Naive thymus-derived CD8-positive, alpha-beta T cell (primary cell): Measurements from ENCODE around the gene ZNF669. TPM values are rescaled to one million over a fixed set of nuclear protein-coding genes. Genes with fewer than 3 reads are reported as not detected.

Experiments
- ATAC-seq, 2 donors: fragments of 150-1000 bp; cut with Tn5 transposase in 1 of 2; sonication (Bioruptor Pico), chemical (Tn5 transposase) in 1 of 2; 1 replicate in 1 of 2; 2 replicates in 1 of 2; pipeline ENCODE4 v1.10.0; 2021; ENCODE audit warnings: mild to moderate bottlenecking in 2 of 2, moderate library complexity in 2 of 2
- POLR2A ChIA-PET: fragments of 350-600 bp; sonication (Branson Sonifier 250); formaldehyde crosslinking; loops from one replicate; lab custom pipeline; 2021; ENCODE audit warnings: antibody characterized with exemption; lab: Charles Lee
- DNase-seq, 10 donors: peaks; one replicate each; pipeline versions ENCODE4 v3.0.0 to v3.0.0-alpha.2; 2020 to 2022
- H3K27ac Mint-ChIP-seq, 10 donors: one replicate each; pipeline ENCODE4 v1.8.0; 2020 to 2022; ENCODE audit warnings: mild to moderate bottlenecking in 10 of 10, mixed read lengths in 10 of 10, moderate library complexity in 4 of 10, inconsistent platforms in 1 of 10
- H3K27me3 Mint-ChIP-seq, 5 donors: one replicate each; pipeline ENCODE4 v1.8.0; 2021 to 2022; ENCODE audit warnings: mixed read lengths in 5 of 5
- H3K36me3 Mint-ChIP-seq, 3 donors: one replicate each; pipeline ENCODE4 v1.8.0; 2020 to 2022; ENCODE audit warnings: mixed read lengths in 3 of 3, mild to moderate bottlenecking in 2 of 3, inconsistent platforms in 1 of 3
- H3K4me1 Mint-ChIP-seq, 4 donors: one replicate each; pipeline ENCODE4 v1.8.0; 2021 to 2022; ENCODE audit warnings: mixed read lengths in 4 of 4
- H3K4me3 Mint-ChIP-seq, 10 donors: one replicate each; pipeline ENCODE4 v1.8.0; 2020 to 2022; ENCODE audit warnings: mild to moderate bottlenecking in 10 of 10, mixed read lengths in 10 of 10, moderate library complexity in 6 of 10, inconsistent platforms in 1 of 10
- H3K9me3 Mint-ChIP-seq, 9 donors: one replicate each; pipeline ENCODE4 v1.8.0; 2020 to 2022; ENCODE audit warnings: mixed read lengths in 9 of 9, mild to moderate bottlenecking in 3 of 9, inconsistent platforms in 1 of 9, moderate library complexity in 1 of 9
- polyA plus RNA-seq, 3 donors: library from polyadenylated mRNA; unstranded; fragments of 300-500 nt; fragmentation: Illumina TruSeq; gene quantifications; one replicate each; pipeline ENCODE4 v1.2.3, GENCODE V29; 2021
- total RNA-seq, 8 experiments: library from RNA in 2 of 8; stranded (reverse) in 2 of 8; gene quantifications; one replicate each; pipeline ENCODE4 v1.2.3 and lab custom pipeline; 2021 to 2026

ZNF669 gene
- total and polyA plus RNA-seq, 5 experiments from 2014 or later = 10.9 to 29.7 (median 18.3) TPM

DNA sequence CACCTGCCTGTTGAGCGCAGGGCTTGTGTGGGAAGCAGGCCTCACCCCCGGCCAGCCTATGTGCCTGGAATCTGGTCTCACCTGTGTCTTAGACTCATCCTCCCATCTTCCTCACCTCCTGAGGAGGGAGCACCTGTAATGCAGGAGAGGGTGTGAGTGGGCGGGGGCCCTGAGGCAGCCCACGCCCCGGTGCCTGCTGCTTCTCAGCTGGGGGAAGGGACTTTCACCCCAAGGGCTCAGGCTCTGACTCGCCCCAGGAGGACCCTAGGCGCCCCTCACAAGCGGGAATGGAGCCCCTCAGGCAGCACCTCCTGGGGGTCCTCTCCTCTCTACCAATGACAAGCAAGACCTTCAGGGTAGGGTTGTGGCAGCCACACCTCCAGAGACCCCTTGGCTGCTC, 18.8 kb downstream of the ZNF669 start:
- H3K27me3 Mint-ChIP-seq = peaks cover 2 to 18% (median 6%) of the 10 kb centered on the region in 5 donors
- POLR2A ChIA-PET = no interaction called here
- H3K27ac Mint-ChIP-seq = no peak overlapping the region
- peaks cover 0 to 4% (median 0%) of the 10 kb centered on the region in 3 donors for H3K36me3 Mint-ChIP-seq
- DNase-seq (no peak), ATAC-seq (no peak)
- peaks cover 0 to 3% (median 0%) of the 10 kb centered on the region in 9 donors for H3K9me3 Mint-ChIP-seq
- no peak overlapping the region for H3K4me3 Mint-ChIP-seq
- no peaks in the 10 kb centered on the region for H3K4me1 Mint-ChIP-seq

DNA sequence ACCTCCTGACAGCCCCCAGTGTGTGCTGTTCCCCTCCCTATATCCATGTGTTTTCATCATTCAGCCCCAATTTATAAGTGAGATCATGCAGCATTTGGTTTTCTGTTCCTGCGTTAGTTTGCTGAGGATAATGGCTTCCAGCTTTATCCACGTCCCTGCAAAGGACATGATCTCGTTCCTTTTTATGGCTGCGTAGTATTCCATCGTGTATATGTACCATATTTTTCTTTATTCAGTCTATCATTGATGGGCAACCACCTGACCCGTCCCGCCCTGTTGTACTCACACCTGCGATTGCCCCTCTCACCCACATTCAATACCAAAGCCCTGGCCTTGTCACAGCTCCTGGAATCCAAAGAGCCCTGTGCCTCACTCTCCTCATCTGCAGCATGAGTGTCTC, 19.4 kb downstream of the ZNF669 start:
- H3K27ac Mint-ChIP-seq = peak overlapping the region in 1 of 10 donors; percentile 22
- H3K4me3 Mint-ChIP-seq = no peak overlapping the region
- ATAC-seq = no peak
- H3K9me3 Mint-ChIP-seq = peaks cover 0 to 3% (median 0%) of the 10 kb centered on the region in 9 donors
- POLR2A ChIA-PET = no interaction called here
- DNase-seq = no peak
- peaks cover 2 to 18% (median 6%) of the 10 kb centered on the region in 5 donors for H3K27me3 Mint-ChIP-seq
- peaks cover 0 to 3% (median 0%) of the 10 kb centered on the region in 4 donors for H3K4me1 Mint-ChIP-seq
- H3K36me3 Mint-ChIP-seq = peaks cover 0 to 4% (median 0%) of the 10 kb centered on the region in 3 donors

DNA sequence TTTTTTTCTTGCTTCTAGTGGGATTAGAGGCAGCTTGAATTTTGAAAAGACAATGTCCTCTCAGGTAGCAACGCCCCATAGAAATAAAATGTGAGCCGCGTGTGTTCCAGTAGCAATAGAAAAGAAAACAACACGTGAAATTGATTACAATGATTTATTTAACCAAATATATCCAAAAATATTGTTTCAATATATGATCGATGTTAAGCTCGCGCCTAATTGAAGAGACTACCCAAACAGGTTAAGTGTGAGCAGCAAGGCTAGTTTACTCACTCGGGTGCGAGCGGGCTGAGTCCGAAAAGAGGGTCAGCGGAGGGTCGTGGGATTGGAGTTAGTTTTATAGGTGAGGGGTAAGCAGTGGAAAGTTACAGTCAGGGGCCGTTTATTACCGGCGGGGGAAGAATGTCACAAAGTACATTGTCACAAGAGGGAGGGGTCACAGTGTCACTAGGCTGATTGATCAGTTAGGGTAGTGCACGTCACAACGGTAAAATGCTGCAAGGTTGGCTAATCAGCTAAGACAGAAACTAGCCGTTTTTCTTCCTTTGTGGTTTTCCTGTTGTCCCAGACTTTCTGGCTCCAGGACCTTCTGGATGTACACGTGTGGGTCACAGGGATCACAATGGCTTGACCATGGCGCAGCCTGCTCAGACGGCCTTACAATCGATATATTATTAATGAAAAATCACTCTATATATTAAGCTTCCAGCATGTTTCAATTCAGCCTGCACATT, 24.8 kb downstream of the ZNF669 start:
- Mint-ChIP-seq H3K27ac (peak overlapping the region in 8 of 10 donors; percentile 24 to 94 (median 78)), H3K4me1 (peaks cover 7 to 29% (median 22%) of the 10 kb centered on the region in 4 donors), H3K36me3 (peaks cover 0 to 9% (median 5%) of the 10 kb centered on the region in 3 donors), H3K9me3 (peaks cover 0 to 19% (median 6%) of the 10 kb centered on the region in 9 donors), H3K27me3 (peaks cover 0 to 8% (median 2%) of the 10 kb centered on the region in 5 donors), H3K4me3 (peak overlapping the region; percentile 88 to 95 (median 91))
- ATAC-seq (no peak), DNase-seq (peak in 2 of 10 donors; percentile 6 to 19)
- POLR2A ChIA-PET = interaction anchor here (0.5 to 1.6 kb wide), 3 partner anchors 11 to 131 kb away, joined by 4 to 8 read pairs (median 6); partner anchors contain the start of gene ZNF669

DNA sequence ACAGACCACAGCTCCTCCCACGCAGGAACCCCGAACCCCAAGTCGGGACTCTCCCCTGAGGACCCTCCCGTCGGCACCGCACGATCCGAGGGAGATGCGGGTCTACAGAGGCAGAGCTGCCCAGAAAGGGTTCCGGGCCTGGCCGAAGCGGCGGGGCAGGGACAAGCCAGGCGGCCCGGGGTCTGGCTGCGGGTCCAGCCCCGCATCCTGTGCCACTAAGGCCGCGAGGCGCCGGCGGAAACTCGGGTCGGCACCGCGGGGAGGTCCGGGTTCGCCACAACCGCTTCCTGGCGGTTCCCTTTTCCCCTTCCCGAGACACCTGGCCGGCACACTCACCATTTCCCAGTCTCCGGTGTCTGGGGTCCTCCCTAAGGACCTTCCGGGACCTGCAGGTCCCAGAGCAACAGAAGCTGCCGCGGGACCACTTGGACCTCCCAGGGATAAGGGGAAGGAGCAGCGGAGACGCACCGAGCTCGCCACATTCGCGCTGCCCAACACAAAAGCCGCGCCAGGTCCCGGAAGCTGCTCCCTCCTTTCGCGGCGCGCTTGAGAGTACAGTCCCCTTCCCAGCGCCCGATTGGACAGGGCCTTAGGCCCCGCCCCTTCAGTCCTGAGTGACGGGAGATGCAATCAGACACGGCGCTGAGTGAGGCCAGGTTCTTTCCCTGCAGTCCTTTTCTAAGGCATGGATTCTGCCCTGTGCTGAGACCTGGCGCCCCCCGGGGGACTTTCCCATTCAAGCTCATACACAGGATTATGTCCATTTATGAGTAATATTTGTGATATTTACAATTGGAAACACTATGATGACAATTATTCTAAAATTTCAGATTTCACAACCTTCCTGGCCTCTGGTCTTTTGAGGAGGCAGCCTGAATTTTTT, 25.7 kb downstream of the ZNF669 start, which contains the start of gene ZNF670:
Gene ZNF670 (minus strand): TSS at position 554 of the 883 bp plus-strand sequence. CDS start 215 bp downstream, at position 339.
- Mint-ChIP-seq H3K9me3 (peaks cover 0 to 27% (median 9%) of the 10 kb centered on the region in 9 donors), H3K27me3 (peaks cover 0 to 8% (median under 1%) of the 10 kb centered on the region in 5 donors), H3K27ac (peak within 1 kb of the TSS; percentile 75 to 94 (median 85)), H3K36me3 (peaks cover 0 to 17% (median 7%) of the 10 kb centered on the region in 3 donors), H3K4me3 (peak within 1 kb of the TSS; percentile 88 to 95 (median 91)), H3K4me1 (peaks cover 7 to 29% (median 22%) of the 10 kb centered on the region in 4 donors)
- ATAC-seq = peak; percentile 95 to 96
- POLR2A ChIA-PET = interaction anchor here (0.5 to 1.6 kb wide), 4 partner anchors 11 to 146 kb away, joined by 4 to 8 read pairs (median 5); partner anchors contain the start of genes AHCTF1 and ZNF669
- peak; percentile 52 to 87 (median 72) for DNase-seq

DNA sequence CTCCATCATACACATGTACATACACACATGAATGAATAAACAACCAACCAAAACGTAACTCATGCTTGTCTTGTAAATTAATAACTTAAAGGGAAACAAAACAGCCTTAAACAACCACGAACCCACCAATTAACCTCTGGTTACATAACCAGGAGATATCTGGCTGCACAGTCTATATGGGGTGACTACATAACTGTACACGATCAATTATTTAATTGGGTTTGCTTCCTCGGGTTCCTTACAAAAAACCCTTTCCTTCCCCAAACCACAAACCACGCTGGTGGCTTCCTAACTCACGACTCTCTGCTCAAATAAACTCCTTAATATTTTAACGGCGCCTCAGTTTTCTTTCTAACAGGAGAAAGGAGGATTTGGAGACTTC, 26.3 kb downstream of the ZNF669 start:
- Mint-ChIP-seq H3K36me3 (peaks cover 0 to 18% (median 11%) of the 10 kb centered on the region in 3 donors), H3K27ac (peak overlapping the region; percentile 0 to 90 (median 78)), H3K4me3 (peak overlapping the region; percentile 88 to 95 (median 91)), H3K9me3 (peaks cover 0 to 32% (median 9%) of the 10 kb centered on the region in 9 donors), H3K27me3 (peaks cover 0 to 8% (median 0%) of the 10 kb centered on the region in 5 donors), H3K4me1 (peaks cover 7 to 29% (median 22%) of the 10 kb centered on the region in 4 donors)
- POLR2A ChIA-PET = interaction anchor here (1.1 to 1.4 kb wide), 2 partner anchors 26 to 146 kb away, joined by 4 to 8 read pairs; partner anchors contain the start of genes AHCTF1 and ZNF669
- no peak for DNase-seq
- peak; percentile 11 to 25 for ATAC-seq

DNA sequence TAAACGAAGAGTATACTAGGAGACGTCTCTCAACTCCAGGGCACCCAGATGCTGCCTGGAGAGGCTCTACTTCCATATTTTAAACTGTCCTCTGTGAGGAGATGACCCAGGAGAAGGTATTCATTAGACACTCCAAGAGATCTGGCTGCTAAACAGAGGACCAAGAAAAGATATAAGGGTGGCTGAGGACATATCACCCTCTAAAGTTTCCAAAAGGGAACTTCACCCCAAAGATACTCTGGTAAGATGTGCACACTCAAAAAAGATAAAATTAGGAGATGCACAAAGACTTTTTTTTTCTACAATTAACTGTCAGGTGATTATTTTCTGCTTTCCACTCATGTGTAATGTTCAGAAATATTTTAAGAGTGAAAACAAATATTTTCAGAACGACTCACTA, 26.9 kb downstream of the ZNF669 start:
- H3K27ac Mint-ChIP-seq = peak overlapping the region in 9 of 10 donors; percentile 0 to 85 (median 69)
- DNase-seq (no peak), ATAC-seq (no peak)
- peaks cover 0 to 4% (median 0%) of the 10 kb centered on the region in 5 donors for H3K27me3 Mint-ChIP-seq
- POLR2A ChIA-PET = no interaction called here
- H3K4me3 Mint-ChIP-seq = peak overlapping the region in 9 of 10 donors; percentile 88 to 95 (median 91)
- H3K36me3 Mint-ChIP-seq = peaks cover 0 to 18% (median 13%) of the 10 kb centered on the region in 3 donors
- peaks cover 7 to 29% (median 22%) of the 10 kb centered on the region in 4 donors for H3K4me1 Mint-ChIP-seq
- peaks cover 0 to 36% (median 11%) of the 10 kb centered on the region in 9 donors for H3K9me3 Mint-ChIP-seq

DNA sequence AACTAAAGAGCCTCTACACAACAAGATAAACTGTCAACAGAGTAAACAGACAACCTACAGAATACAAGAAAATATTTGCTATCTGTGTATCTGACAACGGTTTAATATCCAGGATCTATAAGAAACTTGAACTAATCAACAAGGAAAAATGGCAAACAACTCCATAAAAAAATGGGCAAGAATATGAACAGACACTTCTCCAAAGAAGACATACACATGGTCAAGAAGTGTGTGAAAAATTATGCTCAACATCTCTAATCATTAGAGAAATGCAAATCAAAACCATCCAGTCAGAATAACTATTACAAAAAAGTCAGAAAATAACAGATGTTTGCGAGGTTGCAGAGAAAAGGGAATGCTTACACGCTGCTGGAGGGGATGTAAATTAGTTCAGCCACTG, 33.5 kb downstream of the ZNF669 start:
- Mint-ChIP-seq H3K9me3 (peaks cover 18 to 87% (median 47%) of the 10 kb centered on the region in 9 donors), H3K27me3 (no peaks in the 10 kb centered on the region), H3K27ac (no peak overlapping the region), H3K36me3 (peaks cover 8 to 54% (median 52%) of the 10 kb centered on the region in 3 donors), H3K4me1 (peaks cover 0 to 4% (median 1%) of the 10 kb centered on the region in 4 donors), H3K4me3 (no peak overlapping the region)
- DNase-seq (no peak), ATAC-seq (no peak)
- POLR2A ChIA-PET = no interaction called here

DNA sequence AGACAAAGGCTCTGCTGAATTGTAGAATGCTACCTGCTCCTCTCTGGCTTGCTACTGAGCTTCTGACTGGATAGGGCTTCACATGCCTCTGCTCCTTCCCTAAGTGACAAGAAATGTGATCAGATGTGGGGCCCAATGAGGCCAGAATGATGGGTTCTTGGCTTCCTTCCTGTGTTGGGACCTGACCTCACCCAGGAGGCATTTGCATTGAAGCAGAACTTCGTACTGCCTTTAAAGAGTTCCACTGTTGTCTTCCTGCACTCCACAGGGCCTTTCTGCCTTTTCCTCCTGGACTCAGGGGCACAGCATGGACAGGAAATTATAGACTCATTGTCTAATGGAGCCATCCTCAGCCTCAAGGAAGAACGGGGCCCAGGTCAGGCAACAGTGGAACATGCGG, 39.9 kb downstream of the ZNF669 start:
- H3K36me3 Mint-ChIP-seq = peaks cover 25 to 69% (median 65%) of the 10 kb centered on the region in 3 donors
- no peak overlapping the region for H3K27ac Mint-ChIP-seq
- peaks cover 13 to 85% (median 33%) of the 10 kb centered on the region in 9 donors for H3K9me3 Mint-ChIP-seq

DNA sequence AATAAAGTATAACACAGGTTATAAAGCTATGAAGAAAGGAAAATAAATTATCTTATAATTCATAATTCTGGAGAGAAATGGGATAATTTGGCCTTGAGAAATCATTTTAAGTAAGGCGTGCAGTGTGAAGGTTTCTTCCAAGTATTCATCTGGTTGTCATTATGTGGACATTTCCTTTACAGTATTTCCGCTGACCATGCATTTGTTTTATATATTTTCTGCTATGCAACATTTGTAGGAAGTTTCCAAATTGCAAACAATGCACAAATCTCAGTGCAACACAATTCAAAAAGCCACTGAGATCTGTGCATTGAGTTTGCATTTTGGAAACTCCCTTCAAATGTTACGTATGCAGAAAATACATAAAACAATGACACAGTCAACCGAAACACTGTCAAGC, 43.4 kb downstream of the ZNF669 start:
- Mint-ChIP-seq H3K4me3 (no peak overlapping the region), H3K4me1 (peaks cover 0 to 4% (median under 1%) of the 10 kb centered on the region in 4 donors), H3K36me3 (peaks cover 20 to 76% (median 73%) of the 10 kb centered on the region in 3 donors), H3K27ac (no peak overlapping the region), H3K9me3 (peaks cover 16 to 86% (median 53%) of the 10 kb centered on the region in 9 donors), H3K27me3 (no peaks in the 10 kb centered on the region)
- POLR2A ChIA-PET = no interaction called here
- ATAC-seq (no peak), DNase-seq (no peak)

More for the DNA sequence above, 39.9 kb downstream of the ZNF669 start:
- no peak for ATAC-seq
- H3K4me3 Mint-ChIP-seq = no peak overlapping the region
- DNase-seq = no peak
- peaks cover 0 to 6% (median 0%) of the 10 kb centered on the region in 4 donors for H3K4me1 Mint-ChIP-seq
- H3K27me3 Mint-ChIP-seq = no peaks in the 10 kb centered on the region
- POLR2A ChIA-PET = no interaction called here

DNA sequence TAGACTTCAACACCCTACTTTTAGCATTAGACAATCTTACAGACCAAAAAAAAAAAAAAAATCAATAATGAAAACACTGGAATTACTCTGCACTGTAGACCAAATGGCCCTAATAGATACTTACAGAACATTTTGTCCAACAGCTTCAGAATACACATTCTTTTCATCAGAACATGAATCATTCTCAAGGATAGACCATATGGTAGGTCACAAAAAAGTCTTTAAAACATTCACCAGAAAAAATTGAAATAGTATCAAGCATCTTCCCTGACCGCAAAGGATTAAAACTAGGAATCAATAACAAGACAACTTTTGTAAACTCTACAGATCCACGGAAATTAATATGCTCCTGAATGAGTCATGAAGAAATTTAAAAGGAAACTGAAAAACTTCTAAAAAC, 48.1 kb downstream of the ZNF669 start:
- Mint-ChIP-seq H3K4me1 (peaks cover 0 to 8% (median 3%) of the 10 kb centered on the region in 4 donors), H3K27ac (no peak overlapping the region), H3K4me3 (no peak overlapping the region), H3K9me3 (peaks cover 17 to 91% (median 54%) of the 10 kb centered on the region in 9 donors), H3K27me3 (no peaks in the 10 kb centered on the region), H3K36me3 (peaks cover 8 to 67% (median 63%) of the 10 kb centered on the region in 3 donors)
- ATAC-seq = no peak
- no peak for DNase-seq
- POLR2A ChIA-PET = interaction anchor here (0.7 kb wide), 1 partner anchor 8 kb away, joined by 5 read pairs; no protein-coding TSS in a partner anchor

DNA sequence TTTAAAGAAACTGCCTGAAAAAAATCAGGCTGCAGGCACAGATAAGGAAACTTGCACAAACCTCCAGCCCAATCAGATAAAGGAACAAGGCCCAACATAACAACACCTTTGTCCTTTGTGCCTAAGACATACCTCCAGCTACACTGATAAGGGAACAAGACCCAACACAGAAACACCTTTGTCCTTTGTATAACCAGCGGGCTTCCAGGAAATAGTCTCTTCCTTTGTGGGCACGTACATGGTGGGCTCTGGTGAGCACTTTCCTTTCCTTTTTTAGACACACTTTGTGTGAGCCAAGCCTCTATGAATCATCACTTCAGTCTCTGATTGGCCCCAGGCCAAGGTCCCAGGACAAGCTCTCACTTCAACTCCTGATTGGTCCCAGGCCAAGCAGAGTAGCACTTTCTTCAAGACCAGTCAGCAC, 49.2 kb downstream of the ZNF669 start:
- H3K9me3 Mint-ChIP-seq = peaks cover 17 to 92% (median 55%) of the 10 kb centered on the region in 9 donors
- H3K36me3 Mint-ChIP-seq = peaks cover 7 to 67% (median 55%) of the 10 kb centered on the region in 3 donors

More for the DNA sequence above, 49.2 kb downstream of the ZNF669 start:
- no peak for DNase-seq
- H3K27me3 Mint-ChIP-seq = no peaks in the 10 kb centered on the region
- ATAC-seq = no peak
- H3K4me3 Mint-ChIP-seq = peak overlapping the region in 1 of 10 donors; percentile 49
- POLR2A ChIA-PET = no interaction called here
- H3K4me1 Mint-ChIP-seq = peaks cover 0 to 8% (median 3%) of the 10 kb centered on the region in 4 donors
- no peak overlapping the region for H3K27ac Mint-ChIP-seq
